Measurements from ENCODE around the gene SKAP2. TPM values are rescaled to one million over a fixed set of nuclear protein-coding genes. Genes with fewer than 3 reads are reported as not detected.

SKAP2 gene
- polyA plus RNA-seq, 1 of the 3 experiments (the other 2 are of a cell fraction), result 0.69 TPM

GRCh38 chr7:26681819-26682418 is 182.5 kb downstream of the SKAP2 start:
- POLR2A ChIA-PET, result no interaction called here
- H2AFZ ChIP-seq (ENCODE audit: low read depth), result no peak overlapping the region; the same call in 1 of the 2 replicates

GRCh38 chr7:26680587-26680986 is 183.8 kb downstream of the SKAP2 start:
- Histone ChIP-seq H3K36me3 (replicated peaks in 1 of 2; ENCODE audit: control insufficient read depth in 1 of 2, insufficient read depth in 2 of 2, low read length in 1 of 2) (no peaks in the 10 kb centered on the region), H3K9ac (no peak overlapping the region), H3K27ac (ENCODE audit: low read depth in 2 of 2, low read length in 1 of 2) (no peak overlapping the region), H4K20me1 (ENCODE audit: insufficient read depth) (no peaks in the 10 kb centered on the region), H3K9me3 (no peaks in the 10 kb centered on the region), H2AFZ (ENCODE audit: low read depth) (no peak overlapping the region), H3K4me3 (ENCODE audit: low read depth in 2 of 2, low read length in 1 of 2) (no peak overlapping the region), H3K79me2 (ENCODE audit: insufficient read depth) (no peaks in the 10 kb centered on the region), H3K4me1 (ENCODE audit: control insufficient read depth in 1 of 2, insufficient read depth in 2 of 2, low read depth in 1 of 2, low read length in 1 of 2) (no peaks in the 10 kb centered on the region; a peak in 1 of 4 replicates), H3K27me3 (ENCODE audit: insufficient read depth) (peaks cover 8% of the 10 kb centered on the region), H3K4me2 (no peak overlapping the region), H3F3A (replicated peaks; ENCODE audit: insufficient read depth) (peaks cover under 1% of the 10 kb centered on the region), H3K9me2 (no peaks in the 10 kb centered on the region)
- DNase-seq, result no peak
- 77% methylated on average over 1 of the region's 1 CpG for WGBS (ENCODE audit: low lambda C conversion rate)
- ChIA-PET CTCF (interaction anchor here (0.9 to 6.9 kb wide), 21 partner anchors 9 to 786 kb away, joined by 3 to 77 read pairs (median 7); partner anchors contain the start of gene HOXA6), POLR2A (no interaction called here)
- TF ChIP-seq YY1 (IDR thresholded peaks at IDR 0.05; ENCODE audit: low read depth), result no peak
- TF ChIP-seq GABPA (IDR thresholded peaks at IDR 0.05; ENCODE audit: low read depth), result no peak
- TF ChIP-seq RFX5 (IDR thresholded peaks at IDR 0.05; ENCODE audit: low read length), result no peak
- TF ChIP-seq EP300 (IDR thresholded peaks at IDR 0.05; ENCODE audit: borderline replicate concordance in 1 of 2, low read depth in 1 of 2, low read length in 1 of 2), result no peak
- TF ChIP-seq SIN3A (IDR thresholded peaks at IDR 0.05; ENCODE audit: borderline replicate concordance, low read depth, low read length), result no peak
- no peak for TF ChIP-seq JUND (IDR thresholded peaks at IDR 0.05)
- no peak for TF ChIP-seq NFIC (IDR thresholded peaks at IDR 0.05; ENCODE audit: borderline replicate concordance)
- TF ChIP-seq RCOR1 (IDR thresholded peaks at IDR 0.05; ENCODE audit: low read length), result no peak
- no peak for TF ChIP-seq FOXM1 (IDR thresholded peaks at IDR 0.05; ENCODE audit: low read depth)
- TF ChIP-seq TCF12 (IDR thresholded peaks at IDR 0.05), result no peak
- no peak for TF ChIP-seq MXI1 (IDR thresholded peaks at IDR 0.05; ENCODE audit: low read depth, low read length)
- TF ChIP-seq FOXJ3 (CRISPR knock-in tag; IDR thresholded peaks at IDR 0.05), result no peak
- no peak for TF ChIP-seq IRF3 (IDR thresholded peaks at IDR 0.05; ENCODE audit: low read depth, low read length)
- no peak for TF ChIP-seq TEAD4 (IDR thresholded peaks at IDR 0.05; ENCODE audit: borderline replicate concordance, insufficient read depth)
- no peak for TF ChIP-seq GATA2 (CRISPR knock-in tag; IDR thresholded peaks at IDR 0.05)
- no peak for TF ChIP-seq USF1 (IDR thresholded peaks at IDR 0.05; ENCODE audit: borderline replicate concordance, low read depth)
- TF ChIP-seq POLR2AphosphoS5 (IDR thresholded peaks at IDR 0.05; ENCODE audit: low read depth, low read length), result no peak
- no peak for TF ChIP-seq SMC3 (IDR thresholded peaks at IDR 0.05; ENCODE audit: low read depth, low read length)

More at GRCh38 chr7:26681819-26682418, 182.5 kb downstream of the SKAP2 start:
- Histone ChIP-seq H3K9ac (no peak overlapping the region), H3K4me1 (ENCODE audit: control insufficient read depth in 1 of 2, insufficient read depth in 2 of 2, low read depth in 1 of 2, low read length in 1 of 2) (peaks cover 0 to 3% of the 10 kb centered on the region in 2 experiments; a peak in 2 of 4 replicates), H3K4me2 (no peak overlapping the region), H3F3A (replicated peaks; ENCODE audit: insufficient read depth) (no peaks in the 10 kb centered on the region), H3K4me3 (ENCODE audit: low read depth in 2 of 2, low read length in 1 of 2) (no peak overlapping the region), H3K79me2 (ENCODE audit: insufficient read depth) (no peaks in the 10 kb centered on the region), H3K27ac (ENCODE audit: low read depth in 2 of 2, low read length in 1 of 2) (no peak overlapping the region), H3K9me3 (no peaks in the 10 kb centered on the region), H3K27me3 (ENCODE audit: insufficient read depth) (peaks cover 9% of the 10 kb centered on the region), H3K9me2 (no peaks in the 10 kb centered on the region), H4K20me1 (ENCODE audit: insufficient read depth) (no peaks in the 10 kb centered on the region), H3K36me3 (replicated peaks in 1 of 2; ENCODE audit: control insufficient read depth in 1 of 2, insufficient read depth in 2 of 2, low read length in 1 of 2) (no peaks in the 10 kb centered on the region)
- 23% methylated on average over 3 of the region's 3 CpGs for WGBS (ENCODE audit: low lambda C conversion rate)
- CTCF ChIA-PET, result interaction anchor here (0.5 to 6.3 kb wide), 57 partner anchors 9 to 1084 kb away, joined by 3 to 77 read pairs (median 4); partner anchors contain the start of genes HOXA3 and HOXA6
- DNase-seq, result peak; percentile 23
- TF ChIP-seq RFX5 (IDR thresholded peaks at IDR 0.05; ENCODE audit: low read length) (no peak), RAD21 (IDR thresholded peaks at IDR 0.05; ENCODE audit: low read length) (peak; percentile 69), CTCF (IDR thresholded peaks at IDR 0.05) (peak; percentile 95), CHD2 (IDR thresholded peaks at IDR 0.05; ENCODE audit: low read length, partially characterized antibody) (peak; percentile 25), FOXM1 (IDR thresholded peaks at IDR 0.05; ENCODE audit: low read depth) (no peak), SMC3 (IDR thresholded peaks at IDR 0.05; ENCODE audit: low read depth, low read length) (peak; percentile 68; the same call in 1 of the 2 replicates)
